ENCODE measurements around the gene THBS3.

DNA sequence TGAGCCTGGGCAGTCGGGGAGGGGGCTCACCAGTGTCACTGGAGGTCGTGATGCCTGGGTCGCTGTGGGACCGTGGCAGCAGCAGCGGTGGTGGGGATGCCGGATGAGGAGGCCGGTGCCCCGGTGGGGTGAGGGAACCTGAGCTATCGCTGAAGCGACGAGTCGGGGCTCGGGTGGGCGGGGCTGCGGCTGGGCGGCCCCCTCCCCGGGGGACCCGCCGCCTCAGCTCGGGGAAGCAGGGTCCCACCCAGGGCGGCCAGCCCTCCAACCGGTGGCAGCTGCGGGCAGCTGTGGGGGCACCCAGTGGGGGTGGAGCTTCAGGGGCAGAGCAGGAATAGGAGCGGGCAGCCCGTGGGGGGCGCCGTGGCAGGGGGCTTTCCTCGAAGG is 42.5 kb upstream of the THBS3 start:
- TF ChIP-seq, protein P1, sequence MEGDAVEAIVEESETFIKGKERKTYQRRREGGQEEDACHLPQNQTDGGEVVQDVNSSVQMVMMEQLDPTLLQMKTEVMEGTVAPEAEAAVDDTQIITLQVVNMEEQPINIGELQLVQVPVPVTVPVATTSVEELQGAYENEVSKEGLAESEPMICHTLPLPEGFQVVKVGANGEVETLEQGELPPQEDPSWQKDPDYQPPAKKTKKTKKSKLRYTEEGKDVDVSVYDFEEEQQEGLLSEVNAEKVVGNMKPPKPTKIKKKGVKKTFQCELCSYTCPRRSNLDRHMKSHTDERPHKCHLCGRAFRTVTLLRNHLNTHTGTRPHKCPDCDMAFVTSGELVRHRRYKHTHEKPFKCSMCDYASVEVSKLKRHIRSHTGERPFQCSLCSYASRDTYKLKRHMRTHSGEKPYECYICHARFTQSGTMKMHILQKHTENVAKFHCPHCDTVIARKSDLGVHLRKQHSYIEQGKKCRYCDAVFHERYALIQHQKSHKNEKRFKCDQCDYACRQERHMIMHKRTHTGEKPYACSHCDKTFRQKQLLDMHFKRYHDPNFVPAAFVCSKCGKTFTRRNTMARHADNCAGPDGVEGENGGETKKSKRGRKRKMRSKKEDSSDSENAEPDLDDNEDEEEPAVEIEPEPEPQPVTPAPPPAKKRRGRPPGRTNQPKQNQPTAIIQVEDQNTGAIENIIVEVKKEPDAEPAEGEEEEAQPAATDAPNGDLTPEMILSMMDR (IDR thresholded peaks at IDR 0.05): no peak
- TF ChIP-seq POLR2A (IDR thresholded peaks at IDR 0.05): no peak
